Effector CD8-positive, alpha-beta T cell (primary cell): ENCODE data around the gene OSBPL7.

Experiments
- DNase-seq: peaks from one replicate; lab custom pipeline; 2025; lab: John Stamatoyannopoulos, UW

OSBPL7 gene

DNA sequence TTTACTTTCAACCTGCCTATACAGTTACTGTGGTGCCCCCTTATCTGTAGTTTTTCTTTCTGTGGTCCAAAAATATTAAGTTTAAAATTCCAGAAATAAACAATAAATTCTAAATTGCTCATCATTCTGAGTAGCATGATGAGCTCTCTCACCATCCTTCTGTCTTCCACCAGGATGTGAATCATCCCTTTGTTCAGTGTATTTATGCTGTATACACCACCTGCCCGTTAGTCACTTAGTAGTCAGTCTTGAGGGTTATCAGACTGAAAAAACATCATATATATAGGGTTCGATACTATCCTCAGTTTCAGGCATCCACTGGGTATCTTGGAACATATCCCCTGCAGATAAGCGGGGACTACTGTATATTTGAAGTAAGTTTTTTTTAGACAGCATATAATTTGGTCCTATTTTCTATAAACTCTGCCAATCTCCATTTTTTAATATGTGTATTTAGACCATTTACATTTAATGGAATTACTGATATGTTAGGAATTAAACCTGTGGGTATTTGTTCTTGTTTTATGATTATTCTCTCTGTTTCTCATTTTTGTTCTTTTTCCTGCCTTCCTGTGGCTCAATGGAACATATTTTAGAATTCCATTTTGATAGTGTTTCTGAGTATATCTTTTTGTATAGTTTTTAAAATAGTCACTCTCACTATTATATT, 57.5 kb downstream of the OSBPL7 start:
- no peak for DNase-seq

DNA sequence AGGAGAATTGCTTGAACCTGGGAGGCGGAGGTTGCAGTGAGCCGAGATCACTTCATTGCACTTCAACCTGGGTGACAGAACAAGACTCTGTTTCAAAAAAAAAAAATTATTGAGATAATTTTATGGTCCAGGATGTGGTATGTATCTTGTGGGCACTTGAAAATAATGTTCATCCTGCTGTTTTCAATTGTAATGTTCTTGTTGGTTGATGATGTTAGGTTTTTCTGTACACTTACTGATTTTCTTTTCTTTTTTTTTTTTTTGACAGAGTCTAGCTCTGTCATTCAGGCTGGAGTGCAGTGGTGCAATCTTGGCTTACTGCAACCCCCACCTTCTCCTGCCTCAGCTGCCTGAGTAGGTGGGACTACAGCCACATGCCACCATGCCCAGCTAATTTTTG, 58.9 kb downstream of the OSBPL7 start:
- no peak for DNase-seq

DNA sequence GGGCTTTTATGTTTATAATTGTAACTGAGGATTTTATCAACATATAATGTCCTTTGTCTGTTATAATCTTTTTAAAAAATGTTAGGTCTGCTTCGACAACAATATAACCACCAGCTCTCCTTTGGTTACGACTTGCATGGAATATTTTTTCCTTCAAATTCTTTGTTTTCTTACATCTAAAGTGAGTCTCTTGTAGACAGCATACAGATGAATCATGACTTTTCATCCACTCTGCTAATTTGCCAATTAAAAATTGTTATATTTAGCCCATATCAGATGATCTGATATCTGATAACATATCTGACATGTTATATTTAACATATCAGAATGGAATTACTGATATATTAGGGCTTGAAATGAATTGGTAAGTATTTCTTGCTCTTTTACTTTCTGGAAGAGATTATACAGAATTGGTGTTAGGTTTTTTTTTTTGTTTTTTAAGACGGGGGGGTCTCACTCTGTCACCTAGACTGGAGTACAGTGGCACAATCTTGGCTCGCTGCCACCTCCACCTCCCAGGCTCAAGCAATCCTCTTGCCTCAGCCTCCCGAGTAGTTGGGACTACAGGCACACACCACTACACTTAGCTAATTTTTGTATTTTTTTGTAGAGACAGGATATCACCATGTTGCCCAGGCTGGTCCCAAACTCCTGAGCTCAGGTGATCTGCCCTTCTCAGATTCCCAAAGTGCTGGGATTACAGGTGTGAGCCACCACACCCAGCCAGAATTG, 61.0 kb downstream of the OSBPL7 start:
- no peak for DNase-seq

DNA sequence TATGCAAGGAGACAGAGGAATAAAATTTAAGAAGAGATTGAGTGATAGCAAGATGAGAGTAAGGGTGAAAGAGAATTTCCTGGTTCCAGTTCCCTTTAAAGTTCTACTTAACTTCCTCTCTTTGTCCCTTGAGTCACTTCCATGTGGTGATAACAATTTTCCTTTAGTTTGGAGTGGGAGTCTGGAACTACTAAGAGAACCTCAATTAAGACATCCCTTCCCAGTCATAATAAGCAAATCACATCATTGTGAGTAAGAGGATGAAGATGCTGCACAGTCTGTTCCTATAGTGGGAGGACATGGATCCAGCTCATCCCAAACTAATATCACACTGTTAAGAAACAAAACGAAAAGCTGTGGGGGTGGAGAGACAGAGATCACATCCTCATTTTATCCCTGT, 64.2 kb downstream of the OSBPL7 start:
- DNase-seq = no peak
